ENCODE results near the gene GEMIN4.
"Not testable (repeated sequence)": the region's sequence is repeated elsewhere in the genome, so short reads cannot be mapped to it uniquely, and the experiment has no call there.

GEMIN4 gene

GRCh38 chr17:752002-752619, at the start of gene GEMIN4:
Gene GEMIN4, minus strand, starts transcription at chr17:752264. Its CDS starts 122 bp downstream, at chr17:752142.
- DNase-seq: peak; percentile 45

- DNase-seq: no peak
Observed at GRCh38 chr17:801660-802059, 49.6 kb upstream of the GEMIN4 start.

GRCh38 chr17:800446-801242, 48.6 kb upstream of the GEMIN4 start:
- DNase-seq: no peak

GRCh38 chr17:799261-799660, 47.2 kb upstream of the GEMIN4 start:
- DNase-seq: no peak

- DNase-seq: no peak
Observed at GRCh38 chr17:798246-798645, 46.2 kb upstream of the GEMIN4 start.

GRCh38 chr17:797236-797840, 45.3 kb upstream of the GEMIN4 start:
- no peak for DNase-seq

- DNase-seq: no peak
Observed at GRCh38 chr17:796609-797008, 44.5 kb upstream of the GEMIN4 start.

GRCh38 chr17:795721-796120, 43.7 kb upstream of the GEMIN4 start:
- no peak for DNase-seq

- DNase-seq: no peak
Observed at GRCh38 chr17:795276-795675, 43.2 kb upstream of the GEMIN4 start.

- peak; percentile 40 for DNase-seq
Observed at GRCh38 chr17:794876-795275, 42.8 kb upstream of the GEMIN4 start.

- DNase-seq: no peak
Observed at GRCh38 chr17:792277-792676, 40.2 kb upstream of the GEMIN4 start.

- DNase-seq: no peak
Observed at GRCh38 chr17:791829-792228, 39.8 kb upstream of the GEMIN4 start.

- DNase-seq: not testable (repeated sequence)
Observed at GRCh38 chr17:790874-791247, 38.8 kb upstream of the GEMIN4 start.

GRCh38 chr17:789931-790873, 38.1 kb upstream of the GEMIN4 start:
- DNase-seq: not testable (repeated sequence)

- no peak for DNase-seq
Observed at GRCh38 chr17:789160-789840, 37.2 kb upstream of the GEMIN4 start.

- no peak for DNase-seq
Observed at GRCh38 chr17:788551-788950, 36.5 kb upstream of the GEMIN4 start.

GRCh38 chr17:787641-788221, 35.7 kb upstream of the GEMIN4 start:
- no peak for DNase-seq

GRCh38 chr17:785901-786300, 33.8 kb upstream of the GEMIN4 start:
- DNase-seq: not testable (repeated sequence)

GRCh38 chr17:784143-784542, 32.1 kb upstream of the GEMIN4 start:
- DNase-seq: no peak

- DNase-seq: peak; percentile 60
Observed at GRCh38 chr17:781805-782731, 30.0 kb upstream of the GEMIN4 start, which contains the start of the genes GLOD4 and MRM3. Gene GLOD4, minus strand, starts transcription at chr17:782280. Its CDS starts 25 bp downstream, at chr17:782255. Gene MRM3, plus strand, starts transcription at chr17:782353. Its CDS starts 26 bp downstream, at chr17:782379.

GRCh38 chr17:778096-778495, 26.0 kb upstream of the GEMIN4 start:
- no peak for DNase-seq
